Endothelial cell of hepatic sinusoid (primary cell): ENCODE results near the gene OPHN1.

Experiments used
- in situ Hi-C: cut with HindIII; loops from 2 replicates; pipeline ENCODE4 v1.10.0; 2017; ENCODE audit warnings: low sequenced_read_pairs

OPHN1 gene, protein sequence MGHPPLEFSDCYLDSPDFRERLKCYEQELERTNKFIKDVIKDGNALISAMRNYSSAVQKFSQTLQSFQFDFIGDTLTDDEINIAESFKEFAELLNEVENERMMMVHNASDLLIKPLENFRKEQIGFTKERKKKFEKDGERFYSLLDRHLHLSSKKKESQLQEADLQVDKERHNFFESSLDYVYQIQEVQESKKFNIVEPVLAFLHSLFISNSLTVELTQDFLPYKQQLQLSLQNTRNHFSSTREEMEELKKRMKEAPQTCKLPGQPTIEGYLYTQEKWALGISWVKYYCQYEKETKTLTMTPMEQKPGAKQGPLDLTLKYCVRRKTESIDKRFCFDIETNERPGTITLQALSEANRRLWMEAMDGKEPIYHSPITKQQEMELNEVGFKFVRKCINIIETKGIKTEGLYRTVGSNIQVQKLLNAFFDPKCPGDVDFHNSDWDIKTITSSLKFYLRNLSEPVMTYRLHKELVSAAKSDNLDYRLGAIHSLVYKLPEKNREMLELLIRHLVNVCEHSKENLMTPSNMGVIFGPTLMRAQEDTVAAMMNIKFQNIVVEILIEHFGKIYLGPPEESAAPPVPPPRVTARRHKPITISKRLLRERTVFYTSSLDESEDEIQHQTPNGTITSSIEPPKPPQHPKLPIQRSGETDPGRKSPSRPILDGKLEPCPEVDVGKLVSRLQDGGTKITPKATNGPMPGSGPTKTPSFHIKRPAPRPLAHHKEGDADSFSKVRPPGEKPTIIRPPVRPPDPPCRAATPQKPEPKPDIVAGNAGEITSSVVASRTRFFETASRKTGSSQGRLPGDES

DNA sequence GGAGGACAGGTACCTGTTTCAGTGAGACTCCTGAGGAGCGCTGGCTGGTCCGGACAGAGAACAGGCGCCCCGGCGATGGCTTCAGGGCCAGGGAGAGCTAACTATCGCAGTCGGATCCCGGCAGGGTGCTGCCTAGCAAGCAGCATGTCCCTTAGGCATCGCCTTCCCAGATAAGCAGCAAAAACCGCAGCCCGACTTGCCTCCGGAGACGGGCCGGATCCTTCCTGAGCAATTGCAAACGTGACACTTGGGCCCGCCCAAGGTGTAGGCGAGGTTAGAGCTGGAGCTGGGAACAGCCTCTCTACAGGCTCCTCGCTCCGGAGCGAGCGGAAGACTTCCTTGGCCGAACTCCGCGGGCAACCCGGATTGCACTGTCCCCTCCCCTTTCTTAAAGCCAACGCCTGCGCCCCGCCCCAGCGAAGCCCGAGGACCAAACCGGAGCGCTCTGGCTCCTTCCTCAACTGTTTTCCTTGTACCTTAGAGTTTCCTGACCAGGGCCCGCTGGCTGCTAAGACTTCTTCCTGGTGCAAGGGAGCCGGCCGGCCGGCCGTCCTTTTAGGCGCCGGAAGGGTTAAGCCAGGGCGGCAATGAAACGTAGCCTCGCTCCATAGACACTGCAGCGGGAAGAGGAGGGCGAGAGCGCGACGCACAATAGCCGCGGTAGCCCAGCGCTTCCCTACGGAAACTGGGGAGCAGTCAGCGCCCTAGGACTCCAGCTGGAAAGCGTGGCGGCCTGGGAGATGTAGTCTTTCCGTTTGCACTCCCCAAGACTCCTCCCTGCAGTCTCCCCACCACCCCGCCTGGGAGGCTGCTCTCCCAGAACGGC lies at the start of gene OPHN1:
Gene OPHN1, minus strand, starts transcription at position 341 of the 826 bp plus-strand sequence. CDS start 475 bp downstream, outside the sequence.
- in situ Hi-C loops: no loop called here

DNA sequence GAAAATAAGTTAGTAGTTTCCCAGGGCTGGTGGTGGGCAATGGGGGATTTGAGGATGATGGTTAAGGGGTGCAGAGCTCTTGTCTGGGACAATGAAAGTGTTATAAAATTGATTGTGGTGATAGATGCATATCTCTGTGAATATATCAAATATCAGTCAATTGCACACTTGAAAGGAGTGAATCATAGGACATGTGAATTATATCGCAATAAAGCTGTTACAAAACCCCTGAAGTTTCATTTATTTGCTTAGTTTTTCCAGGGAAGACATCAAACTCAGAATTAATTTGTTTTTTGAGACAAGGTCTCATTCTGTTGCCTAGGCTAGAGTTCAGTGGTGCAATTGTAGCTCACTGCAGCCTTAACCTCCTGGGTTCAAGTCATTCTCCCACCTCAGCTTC lies 47.7 kb upstream of the OPHN1 start:
- in situ Hi-C loops: no loop called here

DNA sequence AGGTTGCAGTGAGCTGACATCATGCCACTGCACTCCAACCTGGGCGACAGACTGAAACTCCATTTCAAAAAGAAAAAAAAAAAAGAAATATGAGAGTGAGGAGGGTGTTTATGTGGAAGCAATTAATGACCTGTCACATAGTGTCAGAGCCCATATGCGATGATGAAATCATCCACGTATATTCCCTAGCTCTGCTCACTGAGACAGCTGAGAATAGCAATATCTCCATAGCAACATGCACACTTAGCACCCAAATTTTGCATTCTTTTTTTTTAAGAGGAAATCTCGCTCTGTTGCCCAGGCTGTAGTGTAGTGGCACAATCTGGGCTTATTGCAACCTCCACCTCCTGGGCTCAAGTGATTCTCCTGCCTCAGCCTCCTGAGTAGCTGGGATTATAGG lies 31.5 kb upstream of the OPHN1 start:
- in situ Hi-C loops: no loop called here

DNA sequence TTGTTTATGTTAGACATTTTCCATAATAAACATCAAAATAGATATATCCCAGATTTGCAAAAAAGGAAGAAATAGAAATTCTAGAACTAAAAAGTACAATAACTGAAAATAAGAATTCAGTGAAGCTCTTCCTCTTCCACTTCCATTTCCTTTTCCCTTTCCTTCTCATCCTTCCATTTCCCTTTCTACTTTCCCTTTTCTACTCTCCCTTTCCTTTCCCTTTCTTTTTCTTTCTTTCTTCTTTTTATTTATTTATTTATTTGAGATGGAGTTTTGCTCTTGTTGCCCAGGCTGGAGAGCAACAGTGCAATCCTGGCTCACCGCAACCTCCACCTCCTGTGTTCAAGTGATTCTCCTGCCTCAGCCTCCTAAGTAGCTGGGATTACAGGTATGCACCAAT lies 30.6 kb upstream of the OPHN1 start:
- in situ Hi-C loops: no loop called here

DNA sequence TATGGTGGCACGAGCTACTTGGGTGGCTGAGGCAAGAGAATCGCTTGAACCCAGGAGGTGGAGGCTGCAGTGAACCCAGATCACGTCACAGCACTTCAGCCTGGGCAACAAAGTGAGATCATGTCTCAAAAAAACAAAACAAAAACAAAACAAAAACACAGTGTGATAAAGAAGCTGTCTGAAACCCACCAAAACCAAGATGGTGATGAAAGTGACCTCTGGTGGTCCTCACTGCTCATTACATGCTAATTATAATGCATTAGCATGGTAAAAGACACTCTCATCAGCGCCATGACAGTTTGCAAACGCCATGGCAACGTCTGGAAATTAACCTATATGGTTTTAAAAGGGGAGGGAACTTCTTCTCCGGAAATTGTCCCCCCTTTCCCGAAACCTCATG lies 29.4 kb upstream of the OPHN1 start:
- in situ Hi-C loops: no loop called here

DNA sequence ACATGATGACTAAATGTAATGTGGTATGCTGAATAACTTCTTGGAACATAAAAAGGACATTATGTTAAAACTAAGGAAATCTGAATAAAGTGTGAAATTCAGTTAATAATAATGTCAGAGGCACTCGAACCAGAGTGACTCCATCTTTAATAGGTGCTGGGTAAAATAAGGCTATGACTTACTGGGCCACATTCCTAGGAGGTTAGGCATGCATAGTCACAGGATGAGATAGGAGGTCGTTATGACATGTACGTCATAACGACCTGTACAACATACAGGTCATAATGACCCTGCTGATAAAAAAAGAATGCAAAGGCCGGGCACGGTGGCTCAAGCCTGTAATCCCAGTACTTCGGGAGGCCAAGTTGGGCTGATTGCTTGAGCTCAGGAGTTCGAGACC lies 28.9 kb upstream of the OPHN1 start:
- in situ Hi-C loops: no loop called here

DNA sequence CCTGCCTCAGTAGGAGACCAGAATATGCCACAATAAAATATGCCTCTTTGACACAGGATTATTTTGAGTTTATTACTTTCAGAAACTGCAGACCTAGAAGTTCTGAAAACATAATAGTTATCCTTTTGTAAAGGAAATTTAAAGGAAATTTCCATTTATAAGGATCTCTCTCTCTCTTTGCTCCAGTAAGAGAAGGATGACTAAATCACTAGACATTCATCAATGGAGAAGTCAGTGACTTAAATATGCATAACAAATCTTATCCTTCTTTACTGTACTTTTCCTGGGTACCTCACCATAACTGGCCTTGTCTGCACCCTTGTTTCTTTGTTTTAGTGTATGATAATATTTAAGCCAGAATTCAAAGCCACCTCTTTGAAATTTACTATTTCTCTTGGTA lies 28.3 kb upstream of the OPHN1 start:
- in situ Hi-C loops: no loop called here

DNA sequence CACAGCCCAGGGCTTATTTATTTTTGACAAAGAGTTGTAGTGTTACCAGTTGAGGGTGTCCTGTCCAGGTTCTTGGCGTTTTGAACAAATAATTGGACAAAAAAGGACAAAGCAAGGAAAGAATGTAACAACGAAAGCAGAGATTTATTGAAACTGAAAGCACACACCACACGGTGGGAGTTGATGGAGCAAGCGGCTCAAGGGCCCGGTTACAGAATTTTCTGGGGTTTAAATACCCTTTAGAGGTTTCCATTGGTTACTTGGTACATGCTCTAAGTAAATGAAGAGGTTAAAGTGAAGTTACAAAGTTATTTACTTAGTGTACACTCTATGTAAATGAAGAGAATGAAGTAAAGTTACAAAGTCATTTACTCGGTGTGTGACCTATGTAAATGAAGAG lies 27.8 kb upstream of the OPHN1 start:
- in situ Hi-C loops: no loop called here

DNA sequence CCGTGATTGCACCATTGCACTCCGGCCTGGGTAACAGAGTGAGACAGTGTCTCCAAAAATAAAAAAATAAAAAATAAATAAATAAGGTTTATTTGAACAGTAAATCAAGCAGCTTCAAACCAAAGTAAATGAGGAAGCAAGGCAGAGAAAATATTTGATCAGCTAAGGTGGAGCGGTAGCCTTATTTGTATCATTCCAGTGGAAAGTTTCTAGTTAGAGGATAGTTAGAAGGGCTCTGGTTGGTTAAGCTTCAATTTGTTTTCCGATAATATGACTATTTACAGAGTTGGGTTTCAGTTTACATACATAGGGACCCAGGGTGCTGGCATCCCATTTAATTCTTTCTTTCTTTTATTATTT lies 21.8 kb upstream of the OPHN1 start:
- in situ Hi-C loops: no loop called here

DNA sequence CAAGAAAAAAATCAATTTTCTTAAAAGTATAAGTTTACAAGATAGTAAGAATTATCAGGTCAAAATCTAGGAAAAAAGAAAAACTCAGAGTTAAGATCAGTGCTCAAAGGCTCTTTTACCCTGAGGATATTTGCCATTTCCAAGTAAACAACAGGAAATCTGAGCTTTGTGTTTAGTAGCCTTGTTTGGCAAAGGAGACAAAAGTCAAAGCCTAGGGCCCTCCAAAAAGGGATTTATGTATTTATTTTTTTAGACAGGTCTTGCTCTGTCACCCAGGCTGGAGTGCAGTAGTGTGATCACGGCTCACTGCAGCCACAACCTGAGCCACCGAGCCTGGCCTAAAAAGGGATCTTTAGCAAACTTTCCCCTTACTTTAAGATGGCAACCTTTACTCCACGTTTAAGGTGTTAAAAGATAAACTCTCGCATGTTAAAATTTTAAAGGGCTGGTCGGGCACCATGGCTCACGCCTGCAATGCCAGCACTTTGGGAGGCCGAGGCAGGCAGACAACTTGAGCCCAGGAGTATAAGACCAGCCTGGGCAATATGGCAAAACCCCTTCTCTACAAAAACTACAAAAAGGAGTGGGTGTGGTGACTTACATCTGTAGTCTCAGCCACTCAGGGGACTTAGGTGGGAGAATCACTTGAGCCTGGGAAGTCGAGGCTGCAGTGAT lies 21.3 kb upstream of the OPHN1 start:
- in situ Hi-C loops: no loop called here

DNA sequence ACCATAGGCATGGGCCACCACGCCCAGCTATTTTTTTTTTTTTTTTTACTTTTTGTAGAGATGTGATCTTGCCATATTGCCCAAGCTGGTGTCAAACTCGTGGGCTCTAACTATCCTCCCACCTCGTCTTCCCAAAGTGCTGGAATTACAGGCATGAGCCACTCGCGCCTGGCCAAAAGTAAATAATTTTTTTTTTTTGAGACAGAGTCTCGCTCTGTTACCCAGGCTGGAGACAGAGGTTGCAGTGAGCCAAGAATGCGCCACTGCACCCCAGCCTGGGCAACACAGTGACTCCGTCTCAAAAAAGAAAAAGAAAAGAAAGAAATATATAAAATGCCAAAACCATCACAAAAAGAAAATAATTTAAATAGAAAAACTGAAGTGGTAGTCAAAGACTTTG lies 18.4 kb upstream of the OPHN1 start:
- in situ Hi-C loops: no loop called here

DNA sequence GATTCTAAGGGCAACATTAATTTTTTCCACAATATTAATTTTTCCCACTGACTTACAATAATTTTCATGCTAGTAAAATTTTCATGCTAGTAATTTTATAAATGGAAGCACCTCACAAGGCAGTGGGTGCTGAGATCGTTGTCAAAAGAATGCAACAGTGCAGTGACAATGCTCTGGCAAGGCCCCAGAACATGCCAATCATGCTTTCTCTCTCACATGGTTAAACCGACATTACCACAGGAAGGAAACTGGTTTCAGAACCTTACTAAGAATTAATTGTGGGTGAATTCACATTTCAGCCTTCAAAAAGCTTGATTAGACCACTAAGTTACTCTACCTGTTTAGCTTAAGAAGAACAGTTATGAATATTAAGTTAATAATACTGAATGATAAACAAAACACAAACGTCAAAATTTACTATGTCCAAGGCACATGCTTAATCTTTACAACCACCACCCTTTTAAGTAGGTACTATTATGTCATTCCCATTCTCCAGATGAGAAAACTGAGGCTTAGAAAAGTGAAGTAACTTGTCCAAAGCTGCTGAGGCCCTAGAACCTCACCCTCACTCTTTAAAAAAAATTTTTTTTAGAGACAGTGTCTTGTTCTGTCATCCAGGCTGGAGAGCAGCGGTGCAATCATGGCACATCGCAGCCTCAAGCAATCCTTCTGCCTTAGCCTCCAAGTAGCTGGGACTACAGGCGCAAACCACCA lies 10.0 kb upstream of the OPHN1 start:
- in situ Hi-C loops: no loop called here

DNA sequence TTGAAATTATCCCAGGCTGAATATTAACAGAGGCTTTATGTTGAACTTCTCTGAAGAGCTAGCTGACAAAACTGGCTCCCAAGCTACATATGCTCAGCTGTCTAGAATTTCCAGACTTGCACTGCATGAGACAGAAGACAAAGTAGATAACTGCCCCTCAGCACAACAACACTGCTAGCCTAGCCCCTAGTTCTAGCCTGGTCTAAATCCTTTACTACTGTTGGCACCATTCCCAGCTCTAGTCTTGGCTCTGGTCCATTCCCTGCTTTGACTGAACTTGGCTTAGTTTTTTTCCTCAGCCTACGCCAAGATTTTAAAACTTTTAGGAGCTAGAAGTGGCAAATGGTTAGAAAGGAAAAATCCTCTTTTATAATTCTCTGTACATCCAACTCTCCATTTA lies 7.6 kb upstream of the OPHN1 start:
- in situ Hi-C loops: no loop called here

DNA sequence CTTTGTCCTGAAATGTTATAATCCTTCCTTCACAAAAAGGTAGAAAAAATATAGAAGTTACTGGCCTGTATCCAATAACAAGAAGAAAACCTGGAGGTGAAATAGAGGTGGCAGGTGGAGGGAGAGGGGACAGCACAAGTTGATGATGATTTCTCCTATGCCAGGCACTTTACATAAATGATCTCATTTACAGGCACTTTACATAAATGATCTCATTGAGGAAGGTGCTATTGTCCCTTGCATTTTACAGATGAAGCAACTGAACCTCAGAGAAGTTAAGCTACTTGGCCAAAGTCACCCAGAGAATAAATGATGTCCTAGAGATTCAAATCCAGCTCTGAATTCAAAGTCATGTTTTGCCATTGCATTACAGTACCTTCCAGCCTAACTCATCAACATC lies 7.1 kb upstream of the OPHN1 start:
- in situ Hi-C loops: no loop called here

DNA sequence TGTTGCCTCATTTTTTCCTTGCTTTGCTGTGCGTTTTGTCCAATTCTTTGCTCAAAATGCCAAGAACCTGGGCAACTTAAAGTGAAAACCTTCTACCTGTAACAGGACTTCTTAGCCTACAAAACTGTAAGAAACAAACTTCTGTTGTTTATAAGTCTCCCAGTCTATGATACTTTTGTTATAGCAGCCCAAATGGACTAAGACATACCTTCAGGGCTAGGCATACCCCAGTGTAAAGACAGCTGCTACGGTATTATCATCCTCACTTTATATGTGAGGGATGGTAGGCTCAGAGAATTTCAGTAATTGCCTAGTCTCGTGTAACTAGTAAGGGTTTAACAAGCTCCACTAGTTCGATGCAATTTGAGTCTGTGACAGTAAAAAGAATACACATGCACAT lies 6.0 kb upstream of the OPHN1 start:
- in situ Hi-C loops: no loop called here

DNA sequence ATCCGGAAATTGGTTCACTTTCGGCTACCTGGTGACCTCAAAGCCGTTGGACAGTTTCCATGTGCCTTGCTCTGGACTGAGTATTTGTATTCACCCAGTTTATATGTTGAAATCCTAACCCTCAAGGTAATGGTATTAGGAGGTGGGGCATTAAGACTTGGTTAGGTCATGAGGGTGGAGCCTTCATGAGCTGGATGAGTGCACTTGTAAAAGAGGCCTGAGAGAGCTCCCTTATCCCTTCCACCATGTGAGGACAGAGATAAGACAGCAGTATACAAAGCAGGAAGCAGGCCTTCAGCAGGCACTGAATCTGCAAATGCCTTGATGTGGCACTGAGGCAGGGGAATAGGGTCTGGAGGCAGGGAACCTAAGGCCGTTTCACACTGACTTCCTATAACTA lies 5.3 kb upstream of the OPHN1 start:
- in situ Hi-C loops: no loop called here

DNA sequence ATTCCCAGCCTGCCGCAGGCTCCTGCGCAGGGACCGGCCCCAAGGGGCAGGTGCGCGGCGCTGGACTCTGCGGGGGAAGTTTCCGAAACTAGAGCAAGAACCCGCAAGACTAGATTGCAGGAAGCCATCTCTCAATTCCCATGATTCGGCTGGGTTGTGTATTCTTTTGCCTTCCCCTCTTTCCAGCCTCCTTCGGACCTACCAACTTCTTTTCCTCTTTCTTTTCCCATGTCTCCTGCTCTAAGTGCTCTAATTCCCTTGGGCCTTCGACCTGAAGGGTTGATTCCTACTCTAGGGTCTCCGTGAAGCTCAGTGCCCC lies 645 bp upstream of the OPHN1 start:
- in situ Hi-C loops: no loop called here

DNA sequence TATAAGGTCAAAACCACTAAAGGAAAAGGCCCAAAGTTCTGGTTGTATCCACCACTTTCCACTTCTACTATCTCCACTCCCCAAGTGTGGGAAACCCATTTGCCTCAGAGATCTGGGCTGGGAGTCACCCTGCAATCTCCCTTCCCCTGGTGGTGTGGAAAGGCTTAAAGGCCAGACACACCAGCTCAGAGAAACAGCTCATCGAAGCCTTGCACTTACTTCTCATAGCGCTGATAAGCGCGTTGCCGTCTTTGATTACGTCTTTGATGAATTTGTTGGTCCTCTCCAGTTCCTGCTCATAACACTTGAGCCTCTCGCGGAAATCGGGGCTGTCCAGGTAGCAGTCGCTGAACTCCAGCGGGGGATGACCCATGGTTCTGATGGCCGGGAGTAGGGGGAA lies 647 bp downstream of the OPHN1 start:
- in situ Hi-C loops: no loop called here

DNA sequence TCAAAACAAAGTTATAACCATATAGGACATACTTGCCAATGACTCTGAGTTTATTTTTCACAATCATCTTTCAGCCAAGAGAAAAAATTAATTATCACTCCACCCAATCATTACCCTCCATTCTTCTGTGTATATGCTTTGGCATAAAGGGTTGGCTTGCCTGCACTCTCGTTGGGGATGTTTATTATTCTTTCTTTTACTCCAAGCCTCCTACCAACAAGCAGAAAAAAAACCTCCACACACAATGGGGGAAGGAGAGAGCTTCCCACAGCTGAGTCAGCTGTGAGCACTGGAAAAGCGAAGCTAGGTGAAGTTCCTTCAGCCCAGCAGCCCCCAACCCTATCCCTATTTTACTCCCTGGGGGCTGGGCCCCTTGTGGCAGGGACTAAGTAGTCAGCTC lies 1.5 kb downstream of the OPHN1 start:
- in situ Hi-C loops: no loop called here

DNA sequence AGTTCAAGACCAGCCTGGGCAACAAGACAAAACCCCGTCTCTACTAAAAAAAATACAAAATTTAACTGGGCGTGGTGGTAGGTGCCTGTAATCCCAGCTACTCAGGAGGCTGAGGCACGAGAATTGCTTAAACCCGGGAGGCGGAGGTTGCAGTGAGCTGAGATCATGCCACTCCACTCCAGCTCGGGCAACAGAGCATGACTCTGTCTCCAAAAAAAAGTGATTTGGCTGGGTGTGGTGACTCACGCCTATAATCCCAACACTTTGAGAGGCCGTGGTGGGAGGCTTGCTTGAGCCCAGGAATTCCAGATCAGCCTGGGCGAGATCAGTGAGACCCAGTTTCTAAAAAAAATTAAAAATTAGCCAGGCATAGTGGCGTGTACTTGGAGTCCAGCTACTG lies 4.1 kb downstream of the OPHN1 start:
- in situ Hi-C loops: no loop called here

DNA sequence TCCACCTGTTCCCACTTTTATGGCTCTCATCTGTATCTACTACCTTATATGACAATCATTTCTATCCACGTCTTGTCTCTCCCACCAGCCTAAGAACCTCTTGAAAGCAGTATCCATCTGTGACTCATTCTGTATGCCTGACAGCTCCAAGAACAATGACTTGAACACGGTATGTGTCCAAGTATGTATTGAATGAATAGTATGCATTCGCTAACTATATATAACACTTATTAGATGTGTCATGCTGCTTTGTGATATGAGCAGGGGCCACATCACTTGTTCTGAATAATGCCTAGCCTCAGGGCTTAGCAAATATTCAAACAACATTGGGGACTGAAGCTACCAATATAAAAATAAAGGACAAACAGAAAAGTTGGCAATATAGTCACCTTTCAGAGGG lies 4.9 kb downstream of the OPHN1 start:
- in situ Hi-C loops: no loop called here
